ENCODE data around the gene CACNA1D.

The CACNA1D gene

GRCh38 chr3:53694046-53694445, 199.6 kb downstream of the CACNA1D start:
- no peak for DNase-seq (ENCODE audit: low read depth)

GRCh38 chr3:53694666-53695323, 200.4 kb downstream of the CACNA1D start:
- no peak overlapping the region for H3K4me3 ChIP-seq (ENCODE audit: low read depth, low read length)
- TF ChIP-seq CTCF (IDR thresholded peaks at IDR 0.05; ENCODE audit: insufficient read depth, low read depth, low read length, missing control alignments) = no peak
- DNase-seq (ENCODE audit: low read depth) = no peak

More at GRCh38 chr3:53694046-53694445, 199.6 kb downstream of the CACNA1D start:
- no peak for TF ChIP-seq CTCF (IDR thresholded peaks at IDR 0.05; ENCODE audit: insufficient read depth, low read depth, low read length, missing control alignments)
- H3K4me3 ChIP-seq (ENCODE audit: low read depth, low read length) = no peak overlapping the region

GRCh38 chr3:53695324-53695690, 200.9 kb downstream of the CACNA1D start:
- H3K4me3 ChIP-seq (ENCODE audit: low read depth, low read length) = no peak overlapping the region
- no peak for DNase-seq (ENCODE audit: low read depth)
- no peak for TF ChIP-seq CTCF (IDR thresholded peaks at IDR 0.05; ENCODE audit: insufficient read depth, low read depth, low read length, missing control alignments)

GRCh38 chr3:53696401-53697172, 202.2 kb downstream of the CACNA1D start:
- no peak for DNase-seq (ENCODE audit: low read depth)
- no peak for TF ChIP-seq CTCF (IDR thresholded peaks at IDR 0.05; ENCODE audit: insufficient read depth, low read depth, low read length, missing control alignments)

GRCh38 chr3:53700441-53700840, 206.0 kb downstream of the CACNA1D start:
- no peak overlapping the region for H3K4me3 ChIP-seq (ENCODE audit: low read depth, low read length)
- DNase-seq (ENCODE audit: low read depth) = no peak
- no peak for TF ChIP-seq CTCF (IDR thresholded peaks at IDR 0.05; ENCODE audit: insufficient read depth, low read depth, low read length, missing control alignments)

More at GRCh38 chr3:53696401-53697172, 202.2 kb downstream of the CACNA1D start:
- H3K4me3 ChIP-seq (ENCODE audit: low read depth, low read length) = no peak overlapping the region

- no peak for TF ChIP-seq CTCF (IDR thresholded peaks at IDR 0.05; ENCODE audit: insufficient read depth, low read depth, low read length, missing control alignments)
- no peak overlapping the region for H3K4me3 ChIP-seq (ENCODE audit: low read depth, low read length)
- DNase-seq (ENCODE audit: low read depth) = no peak
Measured at GRCh38 chr3:53702776-53703530, 208.5 kb downstream of the CACNA1D start.
